Measurements from ENCODE around the gene NECAB2.

DNA sequence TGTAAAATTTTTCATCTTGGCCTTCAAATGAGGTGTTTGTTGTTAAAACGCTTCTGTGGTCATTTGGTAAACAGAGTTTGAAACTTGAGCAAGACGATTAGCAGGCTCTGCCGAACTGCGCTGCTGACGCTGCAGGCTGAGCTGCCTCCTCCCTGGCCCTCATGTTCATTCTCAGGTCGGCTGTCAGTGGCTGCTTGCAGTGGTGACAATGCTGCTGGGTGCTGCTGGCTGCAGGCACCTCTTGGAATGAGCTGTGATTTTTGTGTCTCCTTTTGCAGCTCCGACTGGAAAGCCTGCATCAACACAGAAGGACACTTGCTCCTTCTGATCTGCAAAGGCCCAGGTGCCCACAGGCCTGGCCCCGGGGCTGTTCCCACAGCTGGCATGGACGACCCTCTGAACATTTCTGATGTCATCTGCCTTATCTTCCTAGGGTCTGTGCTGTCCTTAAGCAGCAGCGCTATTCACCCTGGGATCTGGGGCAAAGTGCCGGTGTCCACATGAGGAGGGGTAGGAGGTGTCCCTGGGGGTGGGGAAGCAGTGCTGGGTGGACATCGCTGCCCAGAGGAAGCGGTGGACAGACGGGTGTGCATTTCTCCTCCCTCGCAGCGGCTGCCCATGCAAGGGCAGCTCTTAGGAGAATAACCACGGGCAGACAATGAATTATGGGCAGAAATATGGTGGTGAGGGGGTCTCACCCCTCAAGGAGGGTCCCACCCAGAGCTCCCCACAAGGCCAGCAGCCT, 38.1 kb upstream of the NECAB2 start:
- TF ChIP-seq EZH2 (IDR thresholded peaks at IDR 0.05; ENCODE audit: borderline replicate concordance, insufficient read depth, low read length, poor library complexity, severe bottlenecking) = no peak
- TF ChIP-seq, protein P1, sequence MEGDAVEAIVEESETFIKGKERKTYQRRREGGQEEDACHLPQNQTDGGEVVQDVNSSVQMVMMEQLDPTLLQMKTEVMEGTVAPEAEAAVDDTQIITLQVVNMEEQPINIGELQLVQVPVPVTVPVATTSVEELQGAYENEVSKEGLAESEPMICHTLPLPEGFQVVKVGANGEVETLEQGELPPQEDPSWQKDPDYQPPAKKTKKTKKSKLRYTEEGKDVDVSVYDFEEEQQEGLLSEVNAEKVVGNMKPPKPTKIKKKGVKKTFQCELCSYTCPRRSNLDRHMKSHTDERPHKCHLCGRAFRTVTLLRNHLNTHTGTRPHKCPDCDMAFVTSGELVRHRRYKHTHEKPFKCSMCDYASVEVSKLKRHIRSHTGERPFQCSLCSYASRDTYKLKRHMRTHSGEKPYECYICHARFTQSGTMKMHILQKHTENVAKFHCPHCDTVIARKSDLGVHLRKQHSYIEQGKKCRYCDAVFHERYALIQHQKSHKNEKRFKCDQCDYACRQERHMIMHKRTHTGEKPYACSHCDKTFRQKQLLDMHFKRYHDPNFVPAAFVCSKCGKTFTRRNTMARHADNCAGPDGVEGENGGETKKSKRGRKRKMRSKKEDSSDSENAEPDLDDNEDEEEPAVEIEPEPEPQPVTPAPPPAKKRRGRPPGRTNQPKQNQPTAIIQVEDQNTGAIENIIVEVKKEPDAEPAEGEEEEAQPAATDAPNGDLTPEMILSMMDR (IDR thresholded peaks at IDR 0.05; ENCODE audit: poor library complexity, severe bottlenecking) = no peak

Measured in neural cell (in vitro differentiated cells).